Neural cell (in vitro differentiated cells): ENCODE measurements around the gene FAS. TPM values are rescaled to one million over a fixed set of nuclear protein-coding genes. Genes with fewer than 3 reads are reported as not detected.

Experiments used
- H2AFZ ChIP-seq: fragments of 200-600, 300-800 bp; sonication (generic), shearing (Covaris generic); 2 replicates; pipeline ENCODE4 v1.6.0; 2014; ENCODE audit warnings: low read depth, mild to moderate bottlenecking, antibody characterized with exemption, low read length, moderate library complexity
- H3F3A ChIP-seq: fragments of 200-600 bp; shearing (Covaris generic); 2 replicates; pipeline ENCODE4 v1.6.1; 2016; ENCODE audit warnings: mild to moderate bottlenecking, moderate library complexity, mixed read lengths, antibody characterized with exemption, low read length; ENCODE audit not compliant: insufficient read depth, poor library complexity, severe bottlenecking
- H3K27ac ChIP-seq: fragments of 200-600, 300-800 bp; sonication (generic), shearing (Covaris generic); 2 replicates; pipeline ENCODE4 v1.5.1; 2014; ENCODE audit warnings: mild to moderate bottlenecking, low read length, moderate library complexity
- H3K27me3 ChIP-seq: fragments of 300-800, 200-600 bp; sonication (generic), shearing (Covaris generic); 2 replicates; pipeline ENCODE4 v1.6.0; 2014; ENCODE audit warnings: mild to moderate bottlenecking, low read depth, low read length, moderate library complexity; ENCODE audit not compliant: insufficient read depth
- H3K36me3 ChIP-seq: fragments of 300-800, 200-600 bp; sonication (generic), shearing (Covaris generic); 2 replicates; pipeline ENCODE4 v1.5.1; 2014; ENCODE audit warnings: mild to moderate bottlenecking, antibody characterized with exemption, low read length, moderate library complexity; ENCODE audit not compliant: insufficient read depth
- H3K4me2 ChIP-seq: fragments of 300-800, 200-600 bp; sonication (generic), shearing (Covaris generic); 2 replicates; pipeline ENCODE4 v1.6.0; 2014; ENCODE audit warnings: mild to moderate bottlenecking, low read length
- H3K4me3 ChIP-seq: fragments of 300-800, 200-600 bp; sonication (generic), shearing (Covaris generic); 2 replicates; pipeline ENCODE4 v1.5.1; 2014; ENCODE audit warnings: mild to moderate bottlenecking, low read length, moderate library complexity
- H3K79me2 ChIP-seq: fragments of 200-600 bp; shearing (Covaris generic); replicated peaks from 2 replicates; pipeline ENCODE4 v1.6.0; 2014; ENCODE audit warnings: mild to moderate bottlenecking, low read length, moderate library complexity; ENCODE audit not compliant: insufficient read depth
- H3K9ac ChIP-seq: fragments of 300-800, 200-600 bp; sonication (generic), shearing (Covaris generic); 2 replicates; pipeline ENCODE4 v1.6.1; 2016; ENCODE audit warnings: mild to moderate bottlenecking, low read length, mixed read lengths
- H3K9me2 ChIP-seq: fragments of 200-600 bp; shearing (Covaris generic); 2 replicates; pipeline ENCODE4 v1.6.1; 2016; ENCODE audit warnings: mild to moderate bottlenecking, low read length, mixed read lengths; ENCODE audit not compliant: insufficient read depth
- H3K9me3 ChIP-seq: fragments of 200-600, 300-800 bp; sonication (generic), shearing (Covaris generic); 2 replicates; pipeline ENCODE4 v1.6.1; 2016; ENCODE audit warnings: mild to moderate bottlenecking, mixed run types, low read length, moderate library complexity, mixed read lengths
- H4K20me1 ChIP-seq: fragments of 200-600 bp; shearing (Covaris generic); 2 replicates; pipeline ENCODE4 v1.6.1; 2016; ENCODE audit warnings: mild to moderate bottlenecking, mixed run types; ENCODE audit not compliant: insufficient read depth
- EP300 ChIP-seq: fragments of 450-650 bp; conservative IDR thresholded peaks from 2 replicates; pipeline ENCODE4 v1.6.1; 2014; ENCODE audit warnings: antibody characterized with exemption, mild to moderate bottlenecking, moderate library complexity; ENCODE audit not compliant: poor library complexity, severe bottlenecking
- EZH2 ChIP-seq: fragments of 200-600, 300-800 bp; shearing (Covaris generic), sonication (generic); IDR thresholded peaks from 2 replicates; pipeline ENCODE4 v1.6.1; 2014; ENCODE audit warnings: antibody characterized with exemption, low read length, borderline replicate concordance, mild to moderate bottlenecking; ENCODE audit not compliant: insufficient read depth, poor library complexity, severe bottlenecking
- MXI1 ChIP-seq: fragments of 450-650 bp; conservative IDR thresholded peaks from 2 replicates; pipeline ENCODE4 v1.6.1; 2014; ENCODE audit warnings: antibody characterized with exemption, mild to moderate bottlenecking; ENCODE audit not compliant: poor library complexity, severe bottlenecking
- POLR2AphosphoS5 ChIP-seq: IDR thresholded peaks from 2 replicates; pipeline ENCODE4 v1.6.1; 2012
- RAD21 ChIP-seq: fragments of 450-650 bp; conservative IDR thresholded peaks from 2 replicates; pipeline ENCODE4 v1.6.1; 2014; ENCODE audit warnings: antibody characterized with exemption, mild to moderate bottlenecking, moderate library complexity
- SMC3 ChIP-seq: fragments of 450-650 bp; conservative IDR thresholded peaks from 2 replicates; pipeline ENCODE4 v1.6.1; 2014; ENCODE audit warnings: antibody characterized with exemption, mild to moderate bottlenecking, moderate library complexity; ENCODE audit not compliant: poor library complexity
- TAF1 ChIP-seq: IDR thresholded peaks from 2 replicates; pipeline ENCODE4 v1.6.1; 2012; ENCODE audit warnings: low read depth
- polyA plus RNA-seq: library from polyadenylated mRNA; depleted of rRNA; stranded (reverse); fragments of >200 nt; gene quantifications from 2 replicates; pipeline ENCODE4 v1.2.3, GENCODE V29; 2014
- TF ChIP-seq, protein P1 (sequence below): fragments of 450-650 bp; IDR thresholded peaks from 2 replicates; pipeline ENCODE4 v1.5.1; 2014; ENCODE audit warnings: antibody characterized with exemption, mild to moderate bottlenecking, moderate library complexity; ENCODE audit not compliant: poor library complexity, severe bottlenecking
- TF ChIP-seq, protein P2 (sequence below): IDR thresholded peaks from 2 replicates; pipeline ENCODE4 v1.6.1; 2012; ENCODE audit warnings: borderline replicate concordance

The FAS gene
- polyA plus RNA-seq, 1 donor from 2014 or later = 2.5 TPM

GRCh38 chr10:88952647-88953111, 37.9 kb upstream of the FAS start, which contains the start of gene ACTA2:
ACTA2 (minus strand) TSS chr10:88952773; CDS start chr10:88948930, 3,843 bp downstream.
- H3K79me2 ChIP-seq = no peaks in the 10 kb centered on the region
- H3K9me3 ChIP-seq = no peaks in the 10 kb centered on the region
- no peaks in the 10 kb centered on the region for H3F3A ChIP-seq
- no peak within 1 kb of the TSS for H3K27ac ChIP-seq
- no peaks in the 10 kb centered on the region for H4K20me1 ChIP-seq
- no peaks in the 10 kb centered on the region for H3K36me3 ChIP-seq
- H3K4me2 ChIP-seq = no peak within 1 kb of the TSS
- TF ChIP-seq POLR2AphosphoS5 (no peak), MXI1 (no peak), EP300 (no peak), TAF1 (no peak), SMC3 (no peak), RAD21 (no peak), EZH2 (no peak)
- TF ChIP-seq, protein P1, sequence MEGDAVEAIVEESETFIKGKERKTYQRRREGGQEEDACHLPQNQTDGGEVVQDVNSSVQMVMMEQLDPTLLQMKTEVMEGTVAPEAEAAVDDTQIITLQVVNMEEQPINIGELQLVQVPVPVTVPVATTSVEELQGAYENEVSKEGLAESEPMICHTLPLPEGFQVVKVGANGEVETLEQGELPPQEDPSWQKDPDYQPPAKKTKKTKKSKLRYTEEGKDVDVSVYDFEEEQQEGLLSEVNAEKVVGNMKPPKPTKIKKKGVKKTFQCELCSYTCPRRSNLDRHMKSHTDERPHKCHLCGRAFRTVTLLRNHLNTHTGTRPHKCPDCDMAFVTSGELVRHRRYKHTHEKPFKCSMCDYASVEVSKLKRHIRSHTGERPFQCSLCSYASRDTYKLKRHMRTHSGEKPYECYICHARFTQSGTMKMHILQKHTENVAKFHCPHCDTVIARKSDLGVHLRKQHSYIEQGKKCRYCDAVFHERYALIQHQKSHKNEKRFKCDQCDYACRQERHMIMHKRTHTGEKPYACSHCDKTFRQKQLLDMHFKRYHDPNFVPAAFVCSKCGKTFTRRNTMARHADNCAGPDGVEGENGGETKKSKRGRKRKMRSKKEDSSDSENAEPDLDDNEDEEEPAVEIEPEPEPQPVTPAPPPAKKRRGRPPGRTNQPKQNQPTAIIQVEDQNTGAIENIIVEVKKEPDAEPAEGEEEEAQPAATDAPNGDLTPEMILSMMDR = no peak
- TF ChIP-seq, protein P2, sequence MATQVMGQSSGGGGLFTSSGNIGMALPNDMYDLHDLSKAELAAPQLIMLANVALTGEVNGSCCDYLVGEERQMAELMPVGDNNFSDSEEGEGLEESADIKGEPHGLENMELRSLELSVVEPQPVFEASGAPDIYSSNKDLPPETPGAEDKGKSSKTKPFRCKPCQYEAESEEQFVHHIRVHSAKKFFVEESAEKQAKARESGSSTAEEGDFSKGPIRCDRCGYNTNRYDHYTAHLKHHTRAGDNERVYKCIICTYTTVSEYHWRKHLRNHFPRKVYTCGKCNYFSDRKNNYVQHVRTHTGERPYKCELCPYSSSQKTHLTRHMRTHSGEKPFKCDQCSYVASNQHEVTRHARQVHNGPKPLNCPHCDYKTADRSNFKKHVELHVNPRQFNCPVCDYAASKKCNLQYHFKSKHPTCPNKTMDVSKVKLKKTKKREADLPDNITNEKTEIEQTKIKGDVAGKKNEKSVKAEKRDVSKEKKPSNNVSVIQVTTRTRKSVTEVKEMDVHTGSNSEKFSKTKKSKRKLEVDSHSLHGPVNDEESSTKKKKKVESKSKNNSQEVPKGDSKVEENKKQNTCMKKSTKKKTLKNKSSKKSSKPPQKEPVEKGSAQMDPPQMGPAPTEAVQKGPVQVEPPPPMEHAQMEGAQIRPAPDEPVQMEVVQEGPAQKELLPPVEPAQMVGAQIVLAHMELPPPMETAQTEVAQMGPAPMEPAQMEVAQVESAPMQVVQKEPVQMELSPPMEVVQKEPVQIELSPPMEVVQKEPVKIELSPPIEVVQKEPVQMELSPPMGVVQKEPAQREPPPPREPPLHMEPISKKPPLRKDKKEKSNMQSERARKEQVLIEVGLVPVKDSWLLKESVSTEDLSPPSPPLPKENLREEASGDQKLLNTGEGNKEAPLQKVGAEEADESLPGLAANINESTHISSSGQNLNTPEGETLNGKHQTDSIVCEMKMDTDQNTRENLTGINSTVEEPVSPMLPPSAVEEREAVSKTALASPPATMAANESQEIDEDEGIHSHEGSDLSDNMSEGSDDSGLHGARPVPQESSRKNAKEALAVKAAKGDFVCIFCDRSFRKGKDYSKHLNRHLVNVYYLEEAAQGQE = no peak
- H3K9me2 ChIP-seq = no peaks in the 10 kb centered on the region
- no peak within 1 kb of the TSS for H2AFZ ChIP-seq
- no peak within 1 kb of the TSS for H3K4me3 ChIP-seq
- no peak within 1 kb of the TSS for H3K9ac ChIP-seq
- H3K27me3 ChIP-seq = no peaks in the 10 kb centered on the region

DNA sequence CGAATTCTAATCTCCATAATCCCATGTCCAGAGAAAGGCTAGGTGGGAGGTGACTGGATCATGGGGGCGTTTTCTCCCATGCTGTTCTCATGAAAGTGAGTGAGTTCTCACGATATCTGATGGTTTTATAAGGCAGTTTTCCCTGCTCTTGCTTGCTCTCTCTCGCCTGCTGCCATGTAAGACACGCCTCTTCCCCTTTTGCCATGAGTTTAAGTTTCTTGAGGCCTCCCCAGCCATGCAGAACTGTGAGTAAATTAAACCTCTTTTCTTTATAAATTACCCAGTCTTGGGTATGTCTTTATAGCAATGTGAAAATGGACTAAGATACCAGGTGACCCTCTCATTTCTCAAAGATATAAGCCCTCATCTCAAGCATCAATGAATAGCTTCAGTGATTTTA, 36.9 kb upstream of the FAS start:
- H3K79me2 ChIP-seq = no peaks in the 10 kb centered on the region
- no peak overlapping the region for H3K9ac ChIP-seq
- H3K36me3 ChIP-seq = no peaks in the 10 kb centered on the region
- H3K9me2 ChIP-seq = no peaks in the 10 kb centered on the region
- no peak overlapping the region for H3K27ac ChIP-seq
- TF ChIP-seq MXI1 (no peak), RAD21 (no peak), EZH2 (no peak), TAF1 (no peak)
- TF ChIP-seq, protein P1 = no peak
- no peaks in the 10 kb centered on the region for H3F3A ChIP-seq
- H3K4me3 ChIP-seq = no peak overlapping the region
- no peak overlapping the region for H2AFZ ChIP-seq
- no peaks in the 10 kb centered on the region for H3K9me3 ChIP-seq
- H4K20me1 ChIP-seq = no peaks in the 10 kb centered on the region
- no peaks in the 10 kb centered on the region for H3K27me3 ChIP-seq
- H3K4me2 ChIP-seq = no peak overlapping the region
